GM18520 (cell line): ENCODE data around the gene GAS7.
A peak's percentile ranks its signal among the peaks of the same experiment; 100 is the strongest.

Experiments used
- ATAC-seq: cut with Tn5 transposase; IDR thresholded peaks from one replicate; pipeline ENCODE4 v1.9.1; 2021; ENCODE audit not compliant: unreplicated experiment

Gene GAS7

DNA sequence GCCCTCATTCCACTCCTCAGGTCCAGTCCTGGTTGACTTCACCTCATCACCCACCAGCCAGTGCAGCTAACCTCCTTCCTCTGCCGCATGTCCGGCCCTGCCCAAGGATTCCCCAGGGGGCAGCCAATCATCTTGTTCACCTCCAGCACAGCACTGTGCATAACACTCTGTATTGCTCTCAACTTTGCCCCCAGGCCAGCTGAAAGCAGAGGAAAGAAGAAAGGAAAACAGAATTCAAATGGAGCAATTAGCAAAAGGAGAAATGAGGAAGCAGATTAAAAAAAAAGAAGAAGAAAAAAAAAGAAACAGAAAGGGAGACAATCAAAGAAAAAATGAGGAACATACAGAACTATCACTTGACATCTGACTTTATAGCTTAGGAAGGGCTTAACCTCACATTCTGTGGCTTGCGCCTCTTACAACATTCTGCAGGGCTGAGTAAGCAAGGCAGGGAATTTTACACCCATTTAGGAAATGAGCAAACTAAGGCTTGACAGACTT is 26.1 kb downstream of the GAS7 start:
- ATAC-seq: peak; percentile 61

GRCh38 chr17:10171581-10171981 is 26.8 kb downstream of the GAS7 start:
- ATAC-seq: no peak

- no peak for ATAC-seq
Measured at GRCh38 chr17:10171122-10171571, 27.3 kb downstream of the GAS7 start.

DNA sequence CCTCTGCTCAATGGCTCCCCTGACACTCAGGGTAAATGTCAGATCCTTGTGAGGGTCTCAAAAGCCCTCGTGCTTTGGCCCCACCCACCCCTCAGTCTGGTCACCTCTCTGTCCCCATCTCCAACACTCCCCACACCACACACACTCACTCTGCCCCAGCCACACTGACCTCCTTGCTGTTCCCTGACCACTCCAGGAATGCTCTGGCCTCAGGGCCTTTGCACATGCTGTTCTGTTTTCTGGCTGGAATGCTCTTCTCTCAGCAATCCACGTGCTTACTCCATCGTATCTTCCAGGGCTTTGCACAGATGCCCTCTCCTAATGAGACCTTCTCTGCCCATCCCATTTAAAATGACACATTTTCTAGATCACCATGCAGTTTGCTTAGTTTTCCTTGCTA is 28.2 kb downstream of the GAS7 start:
- no peak for ATAC-seq

- ATAC-seq: no peak
Measured at GRCh38 chr17:10169290-10169689, 29.1 kb downstream of the GAS7 start.

GRCh38 chr17:10166176-10166935 is 32.0 kb downstream of the GAS7 start:
- ATAC-seq: no peak

DNA sequence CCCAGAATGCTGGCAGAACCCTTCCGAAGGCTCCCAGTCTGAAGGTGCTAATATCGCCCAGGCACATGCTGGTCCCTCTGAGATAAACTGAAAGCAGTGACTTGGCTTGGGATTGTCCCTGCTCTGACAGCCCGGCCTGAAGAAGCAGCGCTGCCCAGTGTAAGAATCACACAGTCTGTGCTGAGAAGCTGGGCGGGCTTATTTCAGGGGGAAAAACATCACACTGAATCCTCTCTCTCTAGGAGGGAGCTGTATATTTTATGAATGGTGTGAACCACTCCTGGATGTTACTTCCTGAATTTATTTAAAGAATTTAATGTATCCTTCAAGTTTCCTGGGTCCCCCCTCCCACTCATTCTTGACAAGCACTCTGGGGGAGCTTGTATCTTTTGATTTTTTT is 36.3 kb downstream of the GAS7 start:
- ATAC-seq: peak; percentile 61

- ATAC-seq: no peak
Measured at GRCh38 chr17:10161386-10161785, 37.0 kb downstream of the GAS7 start.

GRCh38 chr17:10156948-10157607 is 41.3 kb downstream of the GAS7 start:
- ATAC-seq: no peak

DNA sequence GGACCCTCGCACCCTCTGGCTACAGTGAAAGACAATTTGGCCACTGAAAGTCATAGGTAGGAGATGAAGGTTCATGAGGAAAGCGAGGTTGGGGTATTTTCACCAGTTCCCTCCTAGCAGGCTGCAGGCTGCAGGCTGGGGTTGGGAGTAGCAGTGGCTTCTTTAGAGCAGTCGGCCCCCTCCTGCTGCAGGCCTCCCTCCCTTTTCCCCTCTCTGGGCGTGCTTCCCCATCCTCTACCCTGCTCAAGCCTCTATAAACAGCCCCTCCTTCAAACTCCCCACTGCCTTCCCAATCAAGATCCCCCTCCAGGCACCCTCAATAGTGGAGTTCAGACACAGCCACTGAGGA is 41.8 kb downstream of the GAS7 start:
- ATAC-seq: no peak

DNA sequence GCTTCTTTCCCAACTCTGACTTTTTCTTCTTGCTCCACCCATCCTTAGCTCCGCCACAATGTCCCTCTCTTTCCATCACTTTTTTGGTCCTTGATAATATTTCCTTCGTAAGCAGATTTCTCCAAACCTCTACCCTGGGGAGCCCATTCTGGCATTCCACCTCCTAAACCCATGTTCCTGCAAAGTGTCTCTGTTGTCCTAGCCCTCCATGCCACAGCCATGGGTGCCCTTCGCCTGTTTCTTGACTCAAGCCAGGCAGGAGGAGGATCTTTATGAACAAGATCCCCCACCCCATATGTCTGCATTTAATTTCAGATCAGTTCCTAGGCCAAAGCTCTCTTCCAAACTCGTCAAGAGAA is 42.4 kb downstream of the GAS7 start:
- ATAC-seq: no peak

DNA sequence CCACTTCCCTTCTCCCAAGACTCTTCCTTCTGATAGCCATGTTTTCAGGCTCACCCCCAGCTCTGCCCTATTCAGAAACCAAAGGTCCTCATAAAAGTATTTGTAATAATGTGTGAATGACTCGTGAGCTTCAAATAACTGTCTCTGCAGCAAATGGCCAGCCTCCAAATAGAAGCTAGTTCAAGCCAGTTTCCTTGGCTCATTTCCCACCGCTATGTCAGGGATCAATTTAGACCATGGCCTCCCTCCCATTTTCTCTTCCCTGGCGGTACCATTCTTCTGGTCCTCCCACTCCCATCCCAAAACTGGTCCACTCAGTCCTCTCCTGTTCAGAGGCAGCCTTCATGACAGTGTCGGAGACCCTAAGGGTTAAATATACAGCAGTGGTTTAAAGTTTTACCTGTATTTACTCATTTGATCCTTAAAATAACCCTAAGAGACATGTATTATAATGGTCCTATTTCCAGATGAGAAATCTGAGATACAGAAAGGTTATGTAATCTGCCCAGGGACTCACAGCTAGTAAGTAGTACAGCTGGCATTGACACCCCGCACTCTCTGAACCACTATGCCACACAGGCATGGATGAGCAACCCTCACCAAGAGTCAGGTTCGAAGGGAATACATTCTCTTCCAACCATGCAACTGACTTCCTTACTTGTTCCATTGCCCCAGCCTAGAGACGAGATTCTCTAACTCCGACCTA is 42.9 kb downstream of the GAS7 start:
- no peak for ATAC-seq

DNA sequence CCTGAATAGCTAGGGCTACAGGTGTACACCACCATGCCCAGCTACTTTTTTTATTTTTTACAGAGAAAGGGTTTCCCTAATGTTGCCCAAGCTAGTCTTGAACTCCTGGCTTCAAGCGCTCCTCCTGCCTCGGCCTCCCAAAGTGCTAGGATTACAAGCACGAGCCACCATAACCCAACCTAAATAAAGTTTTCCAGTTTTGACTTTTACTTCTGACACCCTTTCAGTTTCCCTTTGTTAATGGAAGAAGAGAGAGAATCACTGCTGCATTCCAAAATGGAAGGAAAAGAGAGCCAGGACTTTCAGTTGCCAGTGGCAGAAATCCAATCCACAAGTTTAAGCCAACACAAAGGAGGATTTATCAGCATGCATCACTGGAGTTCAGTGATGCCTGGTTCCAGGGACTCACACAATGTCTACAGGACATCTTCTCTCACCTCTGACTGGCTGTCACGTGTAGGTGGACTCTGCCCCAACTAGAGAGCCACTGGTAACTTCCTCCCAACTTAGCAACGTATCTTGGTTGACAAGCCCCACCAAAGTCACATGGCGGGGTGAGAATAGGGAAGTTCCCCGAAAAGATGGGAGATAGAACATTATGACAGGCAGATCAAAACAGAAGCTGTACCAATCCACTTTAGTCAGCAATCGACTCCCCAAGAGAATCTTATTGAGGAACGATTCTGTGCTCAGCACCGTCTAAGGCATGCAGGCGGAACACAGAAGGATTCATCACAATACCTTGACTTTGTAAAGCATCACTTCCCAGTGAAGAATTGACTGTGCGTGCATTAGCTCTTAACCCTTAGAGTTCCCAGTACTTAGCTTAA is 46.5 kb downstream of the GAS7 start:
- ATAC-seq: peak; percentile 32

- no peak for ATAC-seq
Measured at GRCh38 chr17:10149573-10150399, 48.6 kb downstream of the GAS7 start.

DNA sequence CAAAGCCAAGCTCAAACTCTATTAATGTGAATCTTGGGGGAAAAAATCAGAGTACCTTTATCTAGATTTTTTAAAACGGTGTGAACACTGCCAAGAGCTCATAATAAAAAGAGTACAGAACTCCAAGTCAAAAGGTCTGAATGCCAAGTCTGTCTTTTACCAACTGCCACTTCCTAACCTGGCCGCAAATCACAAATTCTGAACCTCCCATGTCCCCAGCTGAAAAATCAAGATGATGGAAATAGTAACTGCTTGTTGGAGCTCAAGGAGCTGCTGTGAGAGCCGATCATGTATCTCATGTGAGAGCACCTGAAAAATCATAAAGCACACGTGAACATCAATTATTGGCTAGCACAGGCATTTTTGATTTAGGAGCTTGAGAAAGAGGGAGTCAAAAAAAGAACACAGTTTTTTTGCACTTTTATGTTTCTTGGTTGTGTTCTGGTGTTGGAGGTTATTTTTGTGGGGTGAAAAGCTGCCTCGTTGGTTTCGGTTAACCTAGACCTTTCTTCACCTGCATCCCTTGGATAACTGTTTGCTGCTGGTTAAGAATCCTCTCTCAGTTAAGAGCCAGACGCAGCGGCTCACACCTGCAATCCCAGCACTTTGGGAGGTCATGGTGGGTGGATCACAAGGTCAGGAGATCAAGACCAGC is 50.5 kb downstream of the GAS7 start:
- ATAC-seq: no peak

GRCh38 chr17:10147040-10147439 is 51.4 kb downstream of the GAS7 start:
- no peak for ATAC-seq

DNA sequence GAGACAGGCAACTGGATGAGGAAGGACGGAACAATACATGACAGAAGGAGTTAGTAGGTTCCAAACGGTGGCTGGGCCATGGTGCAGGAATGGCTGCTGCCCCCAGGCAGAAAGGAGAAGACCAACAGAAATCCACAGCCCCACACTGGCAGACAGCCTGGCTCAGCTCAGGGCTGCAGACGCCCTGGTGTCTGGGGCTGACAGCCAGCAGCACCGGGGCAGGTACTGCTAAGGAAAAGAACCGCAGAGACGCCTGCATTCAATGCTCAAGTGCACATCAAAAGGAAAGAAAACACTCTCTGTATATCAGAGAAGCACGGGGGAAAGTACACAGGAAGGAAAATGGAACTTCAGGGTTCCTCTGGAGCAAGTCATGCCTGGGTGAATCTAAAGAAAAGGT is 53.4 kb downstream of the GAS7 start:
- no peak for ATAC-seq

GRCh38 chr17:10144456-10144855 is 54.0 kb downstream of the GAS7 start:
- ATAC-seq: no peak

GRCh38 chr17:10141436-10141835 is 57.0 kb downstream of the GAS7 start:
- ATAC-seq: no peak

DNA sequence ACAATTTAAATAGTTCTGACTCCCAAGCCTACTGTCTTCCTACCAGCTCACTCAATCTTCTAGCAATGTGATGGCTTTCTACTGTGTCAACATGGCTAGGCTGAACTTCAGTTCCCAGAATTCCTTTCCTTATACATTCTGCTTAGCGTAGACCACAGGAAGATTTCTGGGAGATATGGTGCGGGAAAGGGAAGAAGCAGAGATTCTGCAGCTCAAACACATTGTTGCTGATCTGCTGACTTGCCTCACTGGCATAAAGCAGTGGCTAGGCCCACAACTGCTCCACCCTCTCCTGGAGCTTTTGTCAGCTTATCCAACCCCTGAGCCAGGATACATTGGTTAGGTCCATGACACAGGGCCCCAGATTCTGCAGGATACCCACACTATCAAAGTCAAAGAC is 58.8 kb downstream of the GAS7 start:
- ATAC-seq: no peak
